LoVo (cell line): Measurements from ENCODE around the gene VPS13D.

Experiments used
- DNase-seq: peaks from one replicate; pipeline ENCODE4 v3.0.0-alpha.2; 2016; ENCODE audit warnings: low spot score

VPS13D gene

GRCh38 chr1:12539705-12540579 lies 310.1 kb downstream of the VPS13D start:
- DNase-seq, result no peak

- no peak for DNase-seq
These were observed 310.9 kb downstream of the VPS13D start for GRCh38 chr1:12540580-12541273.

- DNase-seq, result no peak
These were observed 311.7 kb downstream of the VPS13D start for GRCh38 chr1:12541274-12542137.

GRCh38 chr1:12542138-12542465 lies 312.3 kb downstream of the VPS13D start:
- DNase-seq, result no peak

- no peak for DNase-seq
These were observed 313.1 kb downstream of the VPS13D start for GRCh38 chr1:12542616-12543592.

- no peak for DNase-seq
These were observed 313.9 kb downstream of the VPS13D start for GRCh38 chr1:12543740-12544154.

GRCh38 chr1:12544357-12544756 lies 314.5 kb downstream of the VPS13D start:
- no peak for DNase-seq

GRCh38 chr1:12544992-12545391 lies 315.2 kb downstream of the VPS13D start:
- no peak for DNase-seq

GRCh38 chr1:12546771-12547585 lies 317.1 kb downstream of the VPS13D start:
- DNase-seq, result no peak

- DNase-seq, result no peak
These were observed 317.9 kb downstream of the VPS13D start for GRCh38 chr1:12547586-12548225.

- DNase-seq, result no peak
These were observed 318.6 kb downstream of the VPS13D start for GRCh38 chr1:12548279-12548972.

- no peak for DNase-seq
These were observed 319.2 kb downstream of the VPS13D start for GRCh38 chr1:12548973-12549459.

GRCh38 chr1:12549460-12550349 lies 319.9 kb downstream of the VPS13D start:
- peak; percentile 88 for DNase-seq

- DNase-seq, result no peak
These were observed 321.8 kb downstream of the VPS13D start for GRCh38 chr1:12551584-12551983.

GRCh38 chr1:12552111-12552888 lies 322.5 kb downstream of the VPS13D start:
- DNase-seq, result no peak

- no peak for DNase-seq
These were observed 323.4 kb downstream of the VPS13D start for GRCh38 chr1:12552951-12553921.
